PC-9 (cell line): ENCODE results near the gene PGRMC2.

ENCODE experiments used
- EZH2 ChIP-seq: fragments of 200-600 bp; sonication (generic); IDR thresholded peaks from 2 replicates; pipeline ENCODE4 v1.8.0; 2017; ENCODE audit warnings: antibody characterized with exemption, low read depth
- TF ChIP-seq, protein P1 (sequence below): fragments of 200-600 bp; sonication (generic); conservative IDR thresholded peaks from 2 replicates; pipeline ENCODE4 v1.6.1; 2017; ENCODE audit warnings: mixed run types, antibody characterized with exemption, mild to moderate bottlenecking, moderate library complexity

DNA sequence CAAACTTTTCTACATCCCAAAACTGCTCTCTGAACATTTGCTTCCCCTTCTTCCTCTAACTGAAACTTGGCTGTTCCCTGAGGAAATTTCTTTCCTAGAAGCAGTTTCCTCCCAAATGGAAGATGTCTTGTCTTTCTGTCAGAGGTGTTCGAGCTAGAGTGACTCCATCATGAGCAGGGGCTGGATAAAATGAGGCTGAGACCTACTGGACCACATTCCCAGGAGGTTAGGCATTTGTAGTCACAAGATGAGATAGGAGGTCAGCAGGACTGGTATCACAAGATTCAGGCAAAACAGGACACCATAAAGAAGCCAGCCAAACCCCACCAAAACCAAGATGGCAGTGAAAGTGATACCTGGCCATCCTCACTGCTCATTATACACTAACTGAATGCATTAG lies 35.8 kb upstream of the PGRMC2 start:
- TF ChIP-seq, protein P1, sequence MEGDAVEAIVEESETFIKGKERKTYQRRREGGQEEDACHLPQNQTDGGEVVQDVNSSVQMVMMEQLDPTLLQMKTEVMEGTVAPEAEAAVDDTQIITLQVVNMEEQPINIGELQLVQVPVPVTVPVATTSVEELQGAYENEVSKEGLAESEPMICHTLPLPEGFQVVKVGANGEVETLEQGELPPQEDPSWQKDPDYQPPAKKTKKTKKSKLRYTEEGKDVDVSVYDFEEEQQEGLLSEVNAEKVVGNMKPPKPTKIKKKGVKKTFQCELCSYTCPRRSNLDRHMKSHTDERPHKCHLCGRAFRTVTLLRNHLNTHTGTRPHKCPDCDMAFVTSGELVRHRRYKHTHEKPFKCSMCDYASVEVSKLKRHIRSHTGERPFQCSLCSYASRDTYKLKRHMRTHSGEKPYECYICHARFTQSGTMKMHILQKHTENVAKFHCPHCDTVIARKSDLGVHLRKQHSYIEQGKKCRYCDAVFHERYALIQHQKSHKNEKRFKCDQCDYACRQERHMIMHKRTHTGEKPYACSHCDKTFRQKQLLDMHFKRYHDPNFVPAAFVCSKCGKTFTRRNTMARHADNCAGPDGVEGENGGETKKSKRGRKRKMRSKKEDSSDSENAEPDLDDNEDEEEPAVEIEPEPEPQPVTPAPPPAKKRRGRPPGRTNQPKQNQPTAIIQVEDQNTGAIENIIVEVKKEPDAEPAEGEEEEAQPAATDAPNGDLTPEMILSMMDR: no peak
- no peak for TF ChIP-seq EZH2
